DND-41 (cell line): ENCODE data around the gene COL9A3.

Source experiments
- ATAC-seq: fragments of 200-7000 bp; cut with Tn5 transposase; 3 replicates; pipeline ENCODE4 v1.9.1; 2021; ENCODE audit warnings: low read depth; ENCODE audit not compliant: insufficient read depth
- DNase-seq: peaks from one replicate; pipeline ENCODE4 v3.0.0-alpha.2; 2020
- H2AFZ ChIP-seq: 2 replicates; pipeline ENCODE4 v1.6.0; 2012; ENCODE audit warnings: low read depth, low read length
- H3K27ac ChIP-seq: 2 replicates; pipeline ENCODE4 v1.5.1; 2012; ENCODE audit warnings: low read length, inconsistent platforms
- H3K27me3 ChIP-seq: fragments of 200-600 bp; sonication (generic); 2 replicates; pipeline ENCODE4 v1.6.0; 2012; ENCODE audit warnings: low read length, mild to moderate bottlenecking, inconsistent platforms; ENCODE audit not compliant: insufficient read depth, poor library complexity
- H3K36me3 ChIP-seq: 2 replicates; pipeline ENCODE4 v1.5.1; 2012; ENCODE audit warnings: low read length, inconsistent platforms; ENCODE audit not compliant: insufficient read depth
- H3K4me1 ChIP-seq: 2 replicates; pipeline ENCODE4 v1.5.1; 2012; ENCODE audit warnings: mild to moderate bottlenecking, low read length; ENCODE audit not compliant: insufficient read depth
- H3K4me2 ChIP-seq: 2 replicates; pipeline ENCODE4 v1.6.0; 2012; ENCODE audit warnings: mild to moderate bottlenecking, moderate library complexity, low read length, inconsistent platforms; ENCODE audit not compliant: insufficient read depth
- H3K4me3 ChIP-seq, 2 experiments: fragments of 200-600 bp in 1 of 2; shearing (Covaris generic) in 1 of 2; 2 replicates each; pipeline ENCODE4 v1.5.1; 2012 to 2016; ENCODE audit warnings: inconsistent platforms in 2 of 2, low read length in 2 of 2, mild to moderate bottlenecking in 2 of 2, low read depth in 1 of 2, moderate library complexity in 1 of 2
- H3K79me2 ChIP-seq: 2 replicates; pipeline ENCODE4 v1.6.0; 2012; ENCODE audit warnings: low read length, inconsistent platforms; ENCODE audit not compliant: insufficient read depth
- H3K9ac ChIP-seq: 2 replicates; pipeline ENCODE4 v1.6.0; 2012; ENCODE audit warnings: low read depth, mild to moderate bottlenecking, inconsistent platforms, low read length, moderate library complexity
- H3K9me3 ChIP-seq: 2 replicates; pipeline ENCODE4 v1.5.1; 2012; ENCODE audit warnings: low read length, moderate library complexity, mild to moderate bottlenecking, inconsistent platforms; ENCODE audit not compliant: insufficient read depth, severe bottlenecking
- H4K20me1 ChIP-seq: 2 replicates; pipeline ENCODE4 v1.6.0; 2012; ENCODE audit warnings: low read length; ENCODE audit not compliant: insufficient read depth
- CTCF ChIP-seq: IDR thresholded peaks from 2 replicates; pipeline ENCODE4 v1.5.1; 2012; ENCODE audit warnings: borderline replicate concordance, low read length, moderate library complexity, mild to moderate bottlenecking; ENCODE audit not compliant: poor library complexity, severe bottlenecking; ENCODE audit errors: extremely low read depth
- EZH2 ChIP-seq: IDR thresholded peaks from 3 replicates; pipeline ENCODE4 v1.6.1; 2012; ENCODE audit warnings: borderline replicate concordance, low read depth, mild to moderate bottlenecking, moderate library complexity, low read length, inconsistent platforms; ENCODE audit not compliant: severe bottlenecking

Gene COL9A3

GRCh38 chr20:62832212-62832922 is 15.5 kb downstream of the COL9A3 start:
- Histone ChIP-seq H4K20me1 (0 out of 2 replicates have a peak, but pooled peaks cover 3% of the 10 kb centered on the region), H3K27ac (no peak overlapping the region), H3K4me3 (no peak overlapping the region), H3K27me3 (no peaks in the 10 kb centered on the region), H3K79me2 (no peaks in the 10 kb centered on the region), H2AFZ (no peak overlapping the region), H3K36me3 (no peaks in the 10 kb centered on the region), H3K9ac (no peak overlapping the region), H3K9me3 (no peaks in the 10 kb centered on the region), H3K4me1 (peaks cover 14% of the 10 kb centered on the region), H3K4me2 (peak overlapping the region; percentile 35)
- DNase-seq = peak; percentile 72
- no peak for TF ChIP-seq EZH2
- no peak for TF ChIP-seq CTCF
- ATAC-seq = peak; percentile 78

GRCh38 chr20:62832951-62833391 is 16.1 kb downstream of the COL9A3 start:
- no peak overlapping the region for H3K27ac ChIP-seq
- H2AFZ ChIP-seq = no peak overlapping the region
- H3K36me3 ChIP-seq = no peaks in the 10 kb centered on the region
- ATAC-seq (no peak), DNase-seq (no peak)
- 0 out of 2 replicates have a peak, but pooled peaks cover 3% of the 10 kb centered on the region for H4K20me1 ChIP-seq
- H3K4me3 ChIP-seq = no peak overlapping the region
- no peak overlapping the region for H3K9ac ChIP-seq
- no peaks in the 10 kb centered on the region for H3K79me2 ChIP-seq
- no peaks in the 10 kb centered on the region for H3K27me3 ChIP-seq
- peaks cover 14% of the 10 kb centered on the region for H3K4me1 ChIP-seq
- H3K9me3 ChIP-seq = no peaks in the 10 kb centered on the region
- H3K4me2 ChIP-seq = peak overlapping the region; percentile 35; the same call in 1 of the 2 replicates
- no peak for TF ChIP-seq CTCF
- no peak for TF ChIP-seq EZH2

- Histone ChIP-seq H3K9me3 (no peaks in the 10 kb centered on the region), H3K36me3 (no peaks in the 10 kb centered on the region), H3K9ac (no peak overlapping the region), H3K4me1 (peaks cover 14% of the 10 kb centered on the region), H3K27ac (no peak overlapping the region), H2AFZ (no peak overlapping the region), H3K27me3 (no peaks in the 10 kb centered on the region), H3K4me2 (no peak overlapping the region), H4K20me1 (no peaks in the 10 kb centered on the region), H3K4me3 (no peak overlapping the region), H3K79me2 (no peaks in the 10 kb centered on the region)
- no peak for DNase-seq
- ATAC-seq = no peak
- TF ChIP-seq CTCF (no peak), EZH2 (no peak)
These were observed 18.3 kb downstream of the COL9A3 start for GRCh38 chr20:62834967-62835730.
